ENCODE results near the gene FLVCR2. TPM values are rescaled to one million over a fixed set of nuclear protein-coding genes. Genes with fewer than 3 reads are reported as not detected.
A peak's percentile ranks its signal among the peaks of the same experiment; 100 is the strongest.

Gene FLVCR2
- total RNA-seq, 1 donor from 2014 or later: 3.1 TPM

DNA sequence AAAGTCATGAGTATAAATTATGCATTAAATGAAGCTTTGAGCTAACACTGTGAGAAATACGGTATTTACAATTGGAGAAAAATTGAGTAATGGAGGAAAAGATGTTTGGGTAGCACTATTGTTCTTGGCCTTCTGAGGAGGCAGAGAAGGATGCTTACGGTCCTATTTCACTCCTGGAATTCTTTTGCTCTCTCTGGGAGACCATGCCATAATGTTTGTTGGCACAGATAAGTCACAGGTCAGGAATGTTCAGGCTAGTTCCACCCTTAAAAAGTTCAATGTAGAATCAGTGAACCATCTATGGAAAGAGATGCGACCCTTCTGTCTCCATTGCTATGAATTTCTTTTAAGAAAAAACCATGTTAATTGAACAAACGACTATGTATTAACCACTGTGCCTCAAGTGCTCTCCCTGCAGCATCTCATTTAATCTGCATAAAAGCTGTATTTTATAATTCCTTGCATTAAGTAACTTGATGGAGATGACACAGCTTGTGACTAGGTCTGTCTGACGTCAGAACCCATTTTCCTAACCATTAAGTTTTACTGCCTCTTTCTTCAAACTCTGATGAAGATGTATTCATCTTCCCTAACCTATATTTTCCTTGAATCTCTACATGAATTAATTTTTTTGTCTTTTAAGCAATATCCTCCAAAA is 46.6 kb upstream of the FLVCR2 start:
- FAIRE-seq (no peak), DNase-seq (ENCODE audit: low read depth) (no peak)
- no peaks in the 10 kb centered on the region for H3K9me3 Mint-ChIP-seq (ENCODE audit: unreplicated experiment)
- TF ChIP-seq EZH2 (IDR thresholded peaks at IDR 0.05; ENCODE audit: insufficient read depth, low read length): no peak
- TF ChIP-seq, protein P1, sequence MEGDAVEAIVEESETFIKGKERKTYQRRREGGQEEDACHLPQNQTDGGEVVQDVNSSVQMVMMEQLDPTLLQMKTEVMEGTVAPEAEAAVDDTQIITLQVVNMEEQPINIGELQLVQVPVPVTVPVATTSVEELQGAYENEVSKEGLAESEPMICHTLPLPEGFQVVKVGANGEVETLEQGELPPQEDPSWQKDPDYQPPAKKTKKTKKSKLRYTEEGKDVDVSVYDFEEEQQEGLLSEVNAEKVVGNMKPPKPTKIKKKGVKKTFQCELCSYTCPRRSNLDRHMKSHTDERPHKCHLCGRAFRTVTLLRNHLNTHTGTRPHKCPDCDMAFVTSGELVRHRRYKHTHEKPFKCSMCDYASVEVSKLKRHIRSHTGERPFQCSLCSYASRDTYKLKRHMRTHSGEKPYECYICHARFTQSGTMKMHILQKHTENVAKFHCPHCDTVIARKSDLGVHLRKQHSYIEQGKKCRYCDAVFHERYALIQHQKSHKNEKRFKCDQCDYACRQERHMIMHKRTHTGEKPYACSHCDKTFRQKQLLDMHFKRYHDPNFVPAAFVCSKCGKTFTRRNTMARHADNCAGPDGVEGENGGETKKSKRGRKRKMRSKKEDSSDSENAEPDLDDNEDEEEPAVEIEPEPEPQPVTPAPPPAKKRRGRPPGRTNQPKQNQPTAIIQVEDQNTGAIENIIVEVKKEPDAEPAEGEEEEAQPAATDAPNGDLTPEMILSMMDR (IDR thresholded peaks at IDR 0.05; ENCODE audit: insufficient read depth, low read depth, low read length): no peak
- Histone ChIP-seq H3K36me3 (ENCODE audit: insufficient read depth, low read length) (no peaks in the 10 kb centered on the region), H3K4me3 (ENCODE audit: insufficient read depth, low read depth, low read length) (no peak overlapping the region), H3K4me1 (ENCODE audit: insufficient read depth, low read length) (no peaks in the 10 kb centered on the region), H3K79me2 (ENCODE audit: insufficient read depth, low read length) (no peaks in the 10 kb centered on the region), H4K20me1 (ENCODE audit: insufficient read depth, low read length) (no peaks in the 10 kb centered on the region), H2AFZ (ENCODE audit: low read depth, low read length) (no peak overlapping the region), H3K9ac (ENCODE audit: low read length) (no peak overlapping the region), H3K27me3 (ENCODE audit: insufficient read depth, low read length) (no peaks in the 10 kb centered on the region), H3K9me3 (ENCODE audit: insufficient read depth, low read depth, low read length) (no peaks in the 10 kb centered on the region), H3K27ac (ENCODE audit: low read depth, low read length) (no peak overlapping the region), H3K4me2 (ENCODE audit: low read length) (no peak overlapping the region)
- peaks cover 2% of the 10 kb centered on the region for H3K36me3 Mint-ChIP-seq (ENCODE audit: low read depth, unreplicated experiment)
- peak overlapping the region; percentile 21 for H3K27ac Mint-ChIP-seq (ENCODE audit: unreplicated experiment)
- no peak overlapping the region for H3K4me3 Mint-ChIP-seq (ENCODE audit: unreplicated experiment)
- H3K27me3 Mint-ChIP-seq (ENCODE audit: low read depth, unreplicated experiment): peaks cover 4% of the 10 kb centered on the region
- peaks cover 2% of the 10 kb centered on the region for H3K4me1 Mint-ChIP-seq (ENCODE audit: low read depth, unreplicated experiment)

DNA sequence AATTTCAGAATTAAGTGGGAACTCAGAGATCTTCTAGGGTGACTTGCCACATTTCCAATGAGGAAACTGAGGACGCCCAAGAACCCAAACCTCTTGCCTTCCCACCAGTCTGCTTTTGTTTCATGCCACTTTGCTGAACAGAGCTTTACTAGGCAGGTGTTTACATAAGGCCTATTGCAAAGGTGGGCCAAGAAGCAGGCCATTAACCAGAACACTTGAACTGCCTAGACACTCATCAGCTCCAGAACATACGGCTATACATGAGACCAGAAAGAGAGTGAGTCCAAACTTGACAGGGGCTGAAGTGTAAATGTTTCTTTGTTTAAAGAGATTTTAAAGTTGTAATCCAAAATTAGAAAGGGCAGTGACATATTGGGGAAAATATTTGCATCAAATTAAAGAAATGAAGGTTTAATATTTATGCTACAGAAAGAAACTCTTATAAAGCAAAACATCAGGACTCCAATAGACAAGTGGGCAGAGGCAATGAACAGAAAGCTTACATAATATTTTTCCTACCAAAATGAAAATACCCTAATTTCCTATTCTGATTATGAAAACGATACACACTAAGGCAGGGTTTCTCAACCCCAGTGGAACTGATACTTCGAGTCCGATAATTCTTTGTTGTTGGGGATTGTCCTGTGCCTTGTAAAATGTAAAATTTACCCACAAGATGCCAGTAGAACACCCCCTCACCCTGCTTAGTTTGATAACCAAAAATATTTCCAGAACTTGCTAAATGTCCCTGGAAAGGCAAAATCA is 44.4 kb upstream of the FLVCR2 start:
- peaks cover 2% of the 10 kb centered on the region for H3K4me1 Mint-ChIP-seq (ENCODE audit: low read depth, unreplicated experiment)
- no peak for FAIRE-seq
- TF ChIP-seq EZH2 (IDR thresholded peaks at IDR 0.05; ENCODE audit: insufficient read depth, low read length): no peak
- TF ChIP-seq, protein P1 (IDR thresholded peaks at IDR 0.05; ENCODE audit: insufficient read depth, low read depth, low read length): no peak

More for the DNA sequence above, 44.4 kb upstream of the FLVCR2 start:
- H3K4me3 ChIP-seq (ENCODE audit: insufficient read depth, low read depth, low read length): no peak overlapping the region
- DNase-seq (ENCODE audit: low read depth): no peak
- Mint-ChIP-seq H3K27ac (ENCODE audit: unreplicated experiment) (no peak overlapping the region), H3K27me3 (ENCODE audit: low read depth, unreplicated experiment) (no peaks in the 10 kb centered on the region), H3K4me3 (ENCODE audit: unreplicated experiment) (no peak overlapping the region), H3K36me3 (ENCODE audit: low read depth, unreplicated experiment) (peaks cover 2% of the 10 kb centered on the region), H3K9me3 (ENCODE audit: unreplicated experiment) (no peaks in the 10 kb centered on the region)
- no peak overlapping the region for H3K4me2 ChIP-seq (ENCODE audit: low read length)
- H3K4me1 ChIP-seq (ENCODE audit: insufficient read depth, low read length): no peaks in the 10 kb centered on the region
- no peak overlapping the region for H3K27ac ChIP-seq (ENCODE audit: low read depth, low read length)
- H3K79me2 ChIP-seq (ENCODE audit: insufficient read depth, low read length): no peaks in the 10 kb centered on the region
- H4K20me1 ChIP-seq (ENCODE audit: insufficient read depth, low read length): no peaks in the 10 kb centered on the region
- H3K9ac ChIP-seq (ENCODE audit: low read length): no peak overlapping the region
- no peaks in the 10 kb centered on the region for H3K36me3 ChIP-seq (ENCODE audit: insufficient read depth, low read length)
- no peaks in the 10 kb centered on the region for H3K9me3 ChIP-seq (ENCODE audit: insufficient read depth, low read depth, low read length)
- no peaks in the 10 kb centered on the region for H3K27me3 ChIP-seq (ENCODE audit: insufficient read depth, low read length)
- H2AFZ ChIP-seq (ENCODE audit: low read depth, low read length): no peak overlapping the region
